Fibroblast of pulmonary artery (primary cell): ENCODE measurements around the gene MSN.
"Not testable (repeated sequence)": the region's sequence is repeated elsewhere in the genome, so short reads cannot be mapped to it uniquely, and the experiment has no call there.

ENCODE experiments used
- DNase-seq: peaks from one replicate; pipeline ENCODE4 v3.0.0-alpha.2; 2010; ENCODE audit warnings: low read depth
- H3K4me3 ChIP-seq: replicated peaks from 2 replicates; pipeline ENCODE4 v1.5.1; 2011; ENCODE audit warnings: low read depth, mild to moderate bottlenecking, control low read depth, low read length, moderate library complexity
- CTCF ChIP-seq: IDR thresholded peaks from 2 replicates; pipeline ENCODE4 v1.5.1; 2011; ENCODE audit warnings: mild to moderate bottlenecking, control low read depth, low read length, inconsistent platforms; ENCODE audit errors: missing control alignments

Gene MSN

GRCh38 chrX:65755786-65756185 lies 88.3 kb downstream of the MSN start:
- DNase-seq: no peak
- H3K4me3 ChIP-seq: no peak overlapping the region
- TF ChIP-seq CTCF: no peak

- DNase-seq: no peak
- TF ChIP-seq CTCF: no peak
- H3K4me3 ChIP-seq: no peak overlapping the region
These were observed 90.5 kb downstream of the MSN start for GRCh38 chrX:65757943-65758342.

- no peak for DNase-seq
- H3K4me3 ChIP-seq: no peak overlapping the region
- TF ChIP-seq CTCF: no peak
These were observed 91.1 kb downstream of the MSN start for GRCh38 chrX:65758505-65758904.

- not testable (repeated sequence) for H3K4me3 ChIP-seq, DNase-seq
These were observed 92.1 kb downstream of the MSN start for GRCh38 chrX:65759525-65759924.

GRCh38 chrX:65769564-65770292 lies 102.3 kb downstream of the MSN start:
- no peak for TF ChIP-seq CTCF
- no peak overlapping the region for H3K4me3 ChIP-seq
- DNase-seq: no peak

- TF ChIP-seq CTCF: no peak
- no peak overlapping the region for H3K4me3 ChIP-seq
- DNase-seq: no peak
These were observed 105.4 kb downstream of the MSN start for GRCh38 chrX:65772842-65773241.

- no peak for TF ChIP-seq CTCF
- DNase-seq: no peak
- H3K4me3 ChIP-seq: no peak overlapping the region
These were observed 114.4 kb downstream of the MSN start for GRCh38 chrX:65781845-65782244.
